ENCODE measurements around the gene RNF217. TPM values are rescaled to one million over a fixed set of nuclear protein-coding genes. Genes with fewer than 3 reads are reported as not detected.

RNF217 gene
- total RNA-seq, 1 experiment from 2014 or later = 37.7 TPM

DNA sequence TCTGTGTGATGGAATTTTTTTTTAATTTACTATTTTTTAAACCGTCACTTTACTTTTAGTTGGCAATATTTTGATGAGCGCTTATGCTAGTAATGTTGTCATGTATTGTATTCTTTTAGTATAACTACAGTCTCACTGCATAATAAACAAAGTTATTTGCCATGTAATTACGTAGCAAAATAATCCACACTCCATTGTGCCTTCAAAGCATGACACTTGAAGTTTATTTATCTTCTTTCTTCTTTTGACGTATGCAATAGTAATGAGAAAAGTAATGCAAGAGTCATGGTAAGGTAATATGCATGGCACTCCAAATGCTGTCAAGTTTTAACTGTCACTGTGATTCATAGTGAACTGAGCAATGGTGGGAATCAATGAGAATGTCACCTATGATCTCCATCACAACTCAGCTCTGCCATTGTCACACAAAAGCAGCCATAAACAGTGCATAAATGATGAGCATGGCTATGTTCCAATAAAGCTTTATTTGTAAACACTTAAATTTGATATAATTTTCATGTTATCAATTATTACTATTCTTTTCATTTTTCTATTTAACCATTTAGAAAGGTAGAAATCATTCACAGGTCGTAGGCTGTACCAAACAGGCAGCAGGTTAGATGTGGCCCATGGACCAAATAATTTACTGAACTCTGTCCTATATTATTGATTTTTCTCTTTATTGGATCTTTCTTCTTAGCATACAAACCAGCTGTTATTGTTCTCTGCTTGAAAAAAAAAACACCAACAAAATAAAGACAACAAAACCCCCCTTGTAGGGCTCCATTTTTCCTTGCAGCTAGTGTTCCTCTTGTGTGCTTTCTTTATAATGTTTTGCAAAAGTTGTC is 27.1 kb downstream of the RNF217 start:
- Histone ChIP-seq H3K4me1 (ENCODE audit: control insufficient read depth, insufficient read depth, low read length) (peaks cover 7% of the 10 kb centered on the region; the same call in 1 of the 2 replicates), H3K4me3 (ENCODE audit: low read depth in 2 of 2, low read length in 2 of 2) (no peak overlapping the region), H3K36me3 (ENCODE audit: control insufficient read depth, insufficient read depth, low read length) (no peaks in the 10 kb centered on the region), H3K27me3 (ENCODE audit: control insufficient read depth, insufficient read depth, low read length) (no peaks in the 10 kb centered on the region), H3K27ac (ENCODE audit: low read length) (no peak overlapping the region), H3K9me3 (ENCODE audit: control insufficient read depth, insufficient read depth, low read depth, low read length) (no peaks in the 10 kb centered on the region)
- ATAC-seq (no peak), DNase-seq (ENCODE audit: low read depth, low spot score) (no peak)
- no TSS peak for BruUV-seq (replicated peaks)
- TF ChIP-seq SIN3A (IDR thresholded peaks at IDR 0.05; ENCODE audit: borderline replicate concordance, insufficient read depth, low read depth, low read length) (no peak), TCF7L2 (IDR thresholded peaks at IDR 0.05; ENCODE audit: low read depth, low read length) (no peak), POLR2AphosphoS5 (IDR thresholded peaks at IDR 0.05; ENCODE audit: low read depth, low read length) (no peak)
- TF ChIP-seq, protein P1, sequence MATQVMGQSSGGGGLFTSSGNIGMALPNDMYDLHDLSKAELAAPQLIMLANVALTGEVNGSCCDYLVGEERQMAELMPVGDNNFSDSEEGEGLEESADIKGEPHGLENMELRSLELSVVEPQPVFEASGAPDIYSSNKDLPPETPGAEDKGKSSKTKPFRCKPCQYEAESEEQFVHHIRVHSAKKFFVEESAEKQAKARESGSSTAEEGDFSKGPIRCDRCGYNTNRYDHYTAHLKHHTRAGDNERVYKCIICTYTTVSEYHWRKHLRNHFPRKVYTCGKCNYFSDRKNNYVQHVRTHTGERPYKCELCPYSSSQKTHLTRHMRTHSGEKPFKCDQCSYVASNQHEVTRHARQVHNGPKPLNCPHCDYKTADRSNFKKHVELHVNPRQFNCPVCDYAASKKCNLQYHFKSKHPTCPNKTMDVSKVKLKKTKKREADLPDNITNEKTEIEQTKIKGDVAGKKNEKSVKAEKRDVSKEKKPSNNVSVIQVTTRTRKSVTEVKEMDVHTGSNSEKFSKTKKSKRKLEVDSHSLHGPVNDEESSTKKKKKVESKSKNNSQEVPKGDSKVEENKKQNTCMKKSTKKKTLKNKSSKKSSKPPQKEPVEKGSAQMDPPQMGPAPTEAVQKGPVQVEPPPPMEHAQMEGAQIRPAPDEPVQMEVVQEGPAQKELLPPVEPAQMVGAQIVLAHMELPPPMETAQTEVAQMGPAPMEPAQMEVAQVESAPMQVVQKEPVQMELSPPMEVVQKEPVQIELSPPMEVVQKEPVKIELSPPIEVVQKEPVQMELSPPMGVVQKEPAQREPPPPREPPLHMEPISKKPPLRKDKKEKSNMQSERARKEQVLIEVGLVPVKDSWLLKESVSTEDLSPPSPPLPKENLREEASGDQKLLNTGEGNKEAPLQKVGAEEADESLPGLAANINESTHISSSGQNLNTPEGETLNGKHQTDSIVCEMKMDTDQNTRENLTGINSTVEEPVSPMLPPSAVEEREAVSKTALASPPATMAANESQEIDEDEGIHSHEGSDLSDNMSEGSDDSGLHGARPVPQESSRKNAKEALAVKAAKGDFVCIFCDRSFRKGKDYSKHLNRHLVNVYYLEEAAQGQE (IDR thresholded peaks at IDR 0.05; ENCODE audit: insufficient read depth in 1 of 2, low read depth in 2 of 2, low read length in 1 of 2) = no peak
- TF ChIP-seq, protein P2, sequence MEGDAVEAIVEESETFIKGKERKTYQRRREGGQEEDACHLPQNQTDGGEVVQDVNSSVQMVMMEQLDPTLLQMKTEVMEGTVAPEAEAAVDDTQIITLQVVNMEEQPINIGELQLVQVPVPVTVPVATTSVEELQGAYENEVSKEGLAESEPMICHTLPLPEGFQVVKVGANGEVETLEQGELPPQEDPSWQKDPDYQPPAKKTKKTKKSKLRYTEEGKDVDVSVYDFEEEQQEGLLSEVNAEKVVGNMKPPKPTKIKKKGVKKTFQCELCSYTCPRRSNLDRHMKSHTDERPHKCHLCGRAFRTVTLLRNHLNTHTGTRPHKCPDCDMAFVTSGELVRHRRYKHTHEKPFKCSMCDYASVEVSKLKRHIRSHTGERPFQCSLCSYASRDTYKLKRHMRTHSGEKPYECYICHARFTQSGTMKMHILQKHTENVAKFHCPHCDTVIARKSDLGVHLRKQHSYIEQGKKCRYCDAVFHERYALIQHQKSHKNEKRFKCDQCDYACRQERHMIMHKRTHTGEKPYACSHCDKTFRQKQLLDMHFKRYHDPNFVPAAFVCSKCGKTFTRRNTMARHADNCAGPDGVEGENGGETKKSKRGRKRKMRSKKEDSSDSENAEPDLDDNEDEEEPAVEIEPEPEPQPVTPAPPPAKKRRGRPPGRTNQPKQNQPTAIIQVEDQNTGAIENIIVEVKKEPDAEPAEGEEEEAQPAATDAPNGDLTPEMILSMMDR (IDR thresholded peaks at IDR 0.05) = no peak
- ChIA-PET CTCF (no interaction called here), POLR2A (no interaction called here)
- intact Hi-C loops (cut with micrococcal nuclease; ENCODE audit: unreplicated experiment) (no loop called here), in situ Hi-C loops (cut with HindIII; ENCODE audit: low pct_unique_long_range_greater_than_20kb, low sequenced_read_pairs) (no loop called here)

DNA sequence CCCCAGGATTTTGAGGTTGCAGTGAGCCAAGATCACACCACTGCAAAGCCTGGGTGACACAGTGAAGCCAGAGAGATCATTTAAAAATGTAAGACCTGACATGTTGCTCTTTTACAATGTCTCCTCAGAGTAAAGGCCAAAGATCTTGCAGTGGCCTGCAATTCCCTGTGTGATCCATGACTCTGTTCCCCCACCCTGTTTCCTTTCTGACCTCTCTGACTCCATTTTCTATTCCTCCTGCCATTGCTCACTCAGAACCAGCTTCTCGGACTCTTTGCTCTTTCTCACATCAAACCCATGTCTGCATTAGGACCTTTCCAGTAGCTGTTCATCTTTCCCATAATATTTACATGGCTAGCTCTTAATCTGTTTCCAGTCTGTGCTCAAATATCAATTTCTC is 28.8 kb downstream of the RNF217 start:
- intact Hi-C loops (cut with micrococcal nuclease; ENCODE audit: unreplicated experiment) = no loop called here
- ChIA-PET POLR2A (no interaction called here), CTCF (no interaction called here)

More for the DNA sequence above, 28.8 kb downstream of the RNF217 start:
- Histone ChIP-seq H3K36me3 (ENCODE audit: control insufficient read depth, insufficient read depth, low read length) (no peaks in the 10 kb centered on the region), H3K4me3 (ENCODE audit: low read depth in 2 of 2, low read length in 2 of 2) (no peak overlapping the region), H3K27ac (ENCODE audit: low read length) (no peak overlapping the region), H3K9me3 (ENCODE audit: control insufficient read depth, insufficient read depth, low read depth, low read length) (no peaks in the 10 kb centered on the region), H3K4me1 (ENCODE audit: control insufficient read depth, insufficient read depth, low read length) (no peaks in the 10 kb centered on the region), H3K27me3 (ENCODE audit: control insufficient read depth, insufficient read depth, low read length) (no peaks in the 10 kb centered on the region)
- no peak for ATAC-seq
- no TSS peak for BruUV-seq (replicated peaks)
- DNase-seq (ENCODE audit: low read depth, low spot score) = no peak
- in situ Hi-C loops (cut with HindIII; ENCODE audit: low pct_unique_long_range_greater_than_20kb, low sequenced_read_pairs) = no loop called here
- TF ChIP-seq SIN3A (IDR thresholded peaks at IDR 0.05; ENCODE audit: borderline replicate concordance, insufficient read depth, low read depth, low read length) = no peak
- TF ChIP-seq, protein P2 (IDR thresholded peaks at IDR 0.05) = no peak
- no peak for TF ChIP-seq POLR2AphosphoS5 (IDR thresholded peaks at IDR 0.05; ENCODE audit: low read depth, low read length)
